Central memory CD4-positive, alpha-beta T cell (primary cell): ENCODE data around the gene SHROOM3.

Source experiments
- DNase-seq: peaks from one replicate; pipeline ENCODE4 v3.0.0; 2022

The SHROOM3 gene

GRCh38 chr4:76628251-76628650, 193.2 kb downstream of the SHROOM3 start:
- no peak for DNase-seq

- DNase-seq: no peak
These were observed 195.7 kb downstream of the SHROOM3 start for GRCh38 chr4:76630741-76631140.

- DNase-seq: no peak
These were observed 199.2 kb downstream of the SHROOM3 start for GRCh38 chr4:76634220-76634619.

- no peak for DNase-seq
These were observed 202.8 kb downstream of the SHROOM3 start for GRCh38 chr4:76637712-76638361.

- DNase-seq: no peak
These were observed 204.3 kb downstream of the SHROOM3 start for GRCh38 chr4:76639288-76639687.

- DNase-seq: no peak
These were observed 205.4 kb downstream of the SHROOM3 start for GRCh38 chr4:76640353-76640910.

- no peak for DNase-seq
These were observed 206.3 kb downstream of the SHROOM3 start for GRCh38 chr4:76641351-76641750.

GRCh38 chr4:76641758-76642157, 206.7 kb downstream of the SHROOM3 start:
- DNase-seq: no peak

GRCh38 chr4:76644831-76645485, 209.9 kb downstream of the SHROOM3 start:
- no peak for DNase-seq

GRCh38 chr4:76649086-76649485, 214.1 kb downstream of the SHROOM3 start:
- no peak for DNase-seq

- no peak for DNase-seq
These were observed 216.6 kb downstream of the SHROOM3 start for GRCh38 chr4:76651616-76652015.

- no peak for DNase-seq
These were observed 217.4 kb downstream of the SHROOM3 start for GRCh38 chr4:76652389-76652788.

GRCh38 chr4:76654084-76654483, 219.1 kb downstream of the SHROOM3 start:
- DNase-seq: no peak

- no peak for DNase-seq
These were observed 219.8 kb downstream of the SHROOM3 start for GRCh38 chr4:76654791-76655190.

- DNase-seq: no peak
These were observed 220.8 kb downstream of the SHROOM3 start for GRCh38 chr4:76655566-76656479.

GRCh38 chr4:76657443-76657842, 222.4 kb downstream of the SHROOM3 start:
- DNase-seq: no peak

GRCh38 chr4:76658231-76659102, 223.4 kb downstream of the SHROOM3 start:
- DNase-seq: no peak

GRCh38 chr4:76659103-76659490, 224.1 kb downstream of the SHROOM3 start:
- DNase-seq: no peak

GRCh38 chr4:76663824-76664223, 228.8 kb downstream of the SHROOM3 start:
- DNase-seq: no peak

- no peak for DNase-seq
These were observed 230.1 kb downstream of the SHROOM3 start for GRCh38 chr4:76665153-76665552.

- no peak for DNase-seq
These were observed 230.7 kb downstream of the SHROOM3 start for GRCh38 chr4:76665721-76666120.

GRCh38 chr4:76666944-76667532, 232.0 kb downstream of the SHROOM3 start:
- no peak for DNase-seq
